NCI-H774 (cell line): ENCODE measurements around the gene SP2.
"Not testable (repeated sequence)": the region's sequence is repeated elsewhere in the genome, so short reads cannot be mapped to it uniquely, and the experiment has no call there.

Experiments used
- DNase-seq: peaks from one replicate; lab custom pipeline; 2025; lab: John Stamatoyannopoulos, UW

Gene SP2

DNA sequence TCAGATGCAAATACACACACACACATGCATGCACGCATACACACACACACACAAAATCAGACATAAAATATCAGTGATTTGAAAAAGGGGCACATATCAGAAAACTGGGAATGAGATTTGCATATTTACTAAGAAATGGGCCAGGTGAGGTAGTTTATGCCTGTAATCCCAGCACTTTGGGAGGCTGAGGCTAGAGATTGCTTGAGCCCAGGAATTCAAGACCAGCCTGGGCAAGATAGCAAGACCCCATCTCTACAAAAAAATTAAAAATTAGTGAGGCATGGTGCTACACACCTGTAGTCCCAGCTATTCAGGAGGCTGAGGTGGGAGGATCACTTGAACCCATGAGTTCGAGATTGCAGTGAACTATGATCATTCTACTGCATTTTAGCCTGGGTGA, 23.0 kb downstream of the SP2 start:
- DNase-seq: no peak

DNA sequence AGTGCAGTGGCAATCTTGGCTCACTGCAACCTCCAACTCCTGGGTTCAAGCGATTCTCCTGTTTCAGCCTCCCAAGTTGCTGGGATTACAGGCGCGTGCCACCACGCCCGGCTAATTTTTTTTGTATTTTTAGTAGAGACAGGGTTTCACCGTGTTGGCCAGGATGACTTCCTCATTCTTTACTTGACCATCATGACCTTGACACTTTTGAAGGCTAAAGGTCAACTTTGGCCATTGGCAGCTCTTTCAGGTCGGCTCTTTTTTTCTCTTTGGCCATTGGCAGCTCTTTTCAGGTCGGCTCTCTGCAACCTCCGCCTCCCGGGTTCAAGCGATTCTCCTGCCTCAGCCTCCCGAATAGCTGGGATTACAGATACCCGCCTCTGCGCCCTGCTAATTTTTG, 23.9 kb downstream of the SP2 start:
- DNase-seq: not testable (repeated sequence)

- no peak for DNase-seq
Observed at GRCh38 chr17:47924785-47925677, 29.0 kb downstream of the SP2 start.

GRCh38 chr17:47925678-47925988, 29.6 kb downstream of the SP2 start:
- no peak for DNase-seq

- DNase-seq: no peak
Observed at GRCh38 chr17:47927821-47928400, 31.9 kb downstream of the SP2 start.

- no peak for DNase-seq
Observed at GRCh38 chr17:47928415-47928814, 32.4 kb downstream of the SP2 start.

GRCh38 chr17:47929218-47930000, 33.4 kb downstream of the SP2 start:
- DNase-seq: no peak

GRCh38 chr17:47931848-47932247, 35.8 kb downstream of the SP2 start:
- no peak for DNase-seq

DNA sequence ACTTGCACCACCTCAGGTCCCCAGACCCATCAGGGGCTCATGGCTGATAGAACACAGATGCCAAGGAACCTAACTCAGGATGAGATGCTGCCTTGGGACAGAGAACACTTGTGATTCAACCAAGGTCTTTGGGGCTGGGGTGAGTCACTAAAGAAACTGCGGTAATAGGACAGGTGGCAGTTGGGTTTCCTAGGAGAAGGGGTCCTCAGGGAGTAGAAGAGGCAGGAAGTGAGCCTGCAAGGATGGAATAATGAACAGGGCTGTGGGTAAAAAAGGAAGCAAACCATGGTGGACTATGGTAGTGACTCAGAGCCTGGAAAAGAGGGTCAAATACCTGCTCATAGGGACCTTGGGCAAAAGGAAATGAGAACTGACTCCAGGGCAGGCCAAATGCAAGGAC, 38.8 kb downstream of the SP2 start:
- DNase-seq: no peak

DNA sequence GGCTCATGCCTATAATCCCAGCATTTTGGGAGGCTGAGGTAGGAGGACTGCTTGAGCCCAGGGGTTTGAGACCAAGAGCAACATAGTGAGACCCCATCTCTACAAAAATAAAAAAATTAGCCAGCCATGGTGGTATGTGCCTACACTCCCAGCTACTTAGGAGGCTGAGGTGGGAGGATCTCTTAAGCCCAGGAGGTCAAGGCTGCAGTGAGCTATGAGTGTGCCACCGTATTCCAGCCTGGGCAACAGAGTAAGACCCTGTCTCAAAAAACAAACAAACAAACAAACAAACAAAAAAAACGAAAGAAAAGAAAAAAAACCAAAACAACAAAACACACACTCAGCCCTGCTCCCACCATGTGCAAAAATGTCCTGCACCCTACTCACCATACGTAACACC, 39.4 kb downstream of the SP2 start:
- DNase-seq: not testable (repeated sequence)

- DNase-seq: no peak
Observed at GRCh38 chr17:47935961-47936360, 39.9 kb downstream of the SP2 start.

DNA sequence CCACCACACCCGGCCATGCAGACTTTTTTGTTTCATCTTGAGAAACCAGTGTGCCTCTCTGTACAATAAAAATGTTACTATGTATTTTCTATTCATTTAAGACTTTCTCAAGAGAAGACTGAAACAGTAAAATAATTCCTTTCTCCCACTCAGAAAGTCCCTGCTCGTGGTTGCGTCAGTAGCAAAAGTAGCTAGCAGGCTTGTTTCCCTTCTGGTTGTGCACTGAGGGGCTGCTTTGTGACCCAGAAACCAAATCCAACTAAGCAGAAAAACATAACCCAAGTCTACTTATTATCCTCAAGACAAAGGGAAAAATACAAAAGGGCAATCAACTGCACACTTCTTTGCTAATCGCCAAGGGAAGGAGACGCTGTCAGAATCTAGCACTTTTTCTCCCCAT, 41.9 kb downstream of the SP2 start:
- no peak for DNase-seq

DNA sequence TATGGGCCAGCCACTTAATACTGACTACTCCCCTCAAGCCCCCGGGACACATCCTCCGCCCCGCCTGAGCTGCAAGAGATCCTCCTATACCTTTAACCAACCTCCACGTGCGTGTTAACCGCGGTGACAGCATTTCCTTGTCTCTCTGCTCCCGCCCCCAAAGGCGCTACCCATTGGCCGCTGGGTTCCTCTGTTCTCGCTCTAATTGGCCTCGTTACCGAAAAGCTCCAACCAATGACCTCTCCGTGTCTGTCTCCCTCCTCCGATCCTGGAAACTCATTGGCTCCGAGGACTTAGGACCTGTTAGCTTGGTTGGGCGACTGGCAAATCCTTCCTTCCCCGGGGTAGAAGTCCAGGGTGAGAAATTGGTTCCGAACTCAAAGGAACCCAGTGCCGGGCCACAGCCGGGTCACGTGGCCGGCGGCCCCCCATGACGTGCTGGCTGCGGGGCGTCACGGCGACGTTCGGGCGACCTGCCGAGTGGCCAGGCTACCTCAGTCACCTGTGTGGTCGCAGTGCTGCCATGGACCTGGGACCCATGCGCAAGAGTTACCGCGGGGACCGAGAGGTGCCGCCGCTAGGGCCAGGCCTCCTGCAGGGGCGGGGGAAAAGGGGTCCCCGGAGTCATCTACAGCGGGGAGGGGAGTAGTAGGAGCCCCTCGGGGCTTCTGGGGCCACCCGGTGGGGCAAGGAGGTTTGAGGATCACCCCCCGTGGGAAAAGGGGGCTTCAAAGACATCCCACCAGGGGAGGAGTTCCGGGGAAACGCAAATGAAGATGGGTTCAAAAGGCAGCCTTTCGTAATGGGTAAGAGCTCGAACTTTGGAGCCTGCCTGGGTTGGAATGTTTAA, 45.4 kb downstream of the SP2 start, which contains the start of gene PNPO:
Gene PNPO (plus strand): TSS at position 326 of the 850 bp plus-strand sequence. CDS start 105 bp downstream, at position 431.
- DNase-seq: peak; percentile 99

- no peak for DNase-seq
Observed at GRCh38 chr17:47942096-47942510, 46.1 kb downstream of the SP2 start.

DNA sequence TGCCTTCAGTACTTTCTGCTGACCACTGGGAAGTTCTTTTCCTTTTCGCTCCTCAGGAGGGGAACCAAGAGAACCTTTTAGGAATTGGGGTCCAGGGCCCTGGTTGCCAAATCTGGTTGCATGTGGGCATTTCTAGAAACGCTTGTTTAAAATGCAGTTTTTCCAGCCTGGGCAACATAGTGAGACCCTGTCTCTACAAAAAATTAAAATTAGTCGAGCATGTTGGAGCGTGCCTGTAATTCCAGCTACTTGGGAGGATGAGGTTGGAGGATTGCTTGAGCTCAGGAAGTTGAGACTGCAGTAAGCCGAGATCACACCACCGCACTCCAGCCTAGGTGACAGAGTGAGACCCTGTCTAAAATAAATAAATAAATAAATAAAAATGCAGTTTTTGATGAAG, 46.5 kb downstream of the SP2 start:
- DNase-seq: no peak

DNA sequence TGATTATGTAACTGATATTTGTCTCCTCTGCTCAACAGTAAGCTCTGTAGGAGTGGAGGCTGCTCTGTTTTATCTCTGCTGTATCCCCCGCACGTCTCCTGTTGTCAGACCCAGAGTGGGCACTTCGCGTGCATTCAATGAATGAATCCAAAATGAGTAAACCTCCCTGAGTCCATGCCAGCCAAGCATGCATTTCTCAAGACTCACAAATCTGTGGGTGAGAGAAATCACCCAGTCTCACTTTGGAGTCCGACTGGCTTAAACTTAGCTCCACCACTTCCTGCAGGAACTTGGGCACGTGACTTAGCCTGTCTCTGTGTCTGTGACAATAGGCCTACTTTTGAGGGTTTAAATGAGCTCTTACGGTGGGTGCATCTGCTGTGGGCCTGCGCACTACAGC, 49.0 kb downstream of the SP2 start:
- no peak for DNase-seq

DNA sequence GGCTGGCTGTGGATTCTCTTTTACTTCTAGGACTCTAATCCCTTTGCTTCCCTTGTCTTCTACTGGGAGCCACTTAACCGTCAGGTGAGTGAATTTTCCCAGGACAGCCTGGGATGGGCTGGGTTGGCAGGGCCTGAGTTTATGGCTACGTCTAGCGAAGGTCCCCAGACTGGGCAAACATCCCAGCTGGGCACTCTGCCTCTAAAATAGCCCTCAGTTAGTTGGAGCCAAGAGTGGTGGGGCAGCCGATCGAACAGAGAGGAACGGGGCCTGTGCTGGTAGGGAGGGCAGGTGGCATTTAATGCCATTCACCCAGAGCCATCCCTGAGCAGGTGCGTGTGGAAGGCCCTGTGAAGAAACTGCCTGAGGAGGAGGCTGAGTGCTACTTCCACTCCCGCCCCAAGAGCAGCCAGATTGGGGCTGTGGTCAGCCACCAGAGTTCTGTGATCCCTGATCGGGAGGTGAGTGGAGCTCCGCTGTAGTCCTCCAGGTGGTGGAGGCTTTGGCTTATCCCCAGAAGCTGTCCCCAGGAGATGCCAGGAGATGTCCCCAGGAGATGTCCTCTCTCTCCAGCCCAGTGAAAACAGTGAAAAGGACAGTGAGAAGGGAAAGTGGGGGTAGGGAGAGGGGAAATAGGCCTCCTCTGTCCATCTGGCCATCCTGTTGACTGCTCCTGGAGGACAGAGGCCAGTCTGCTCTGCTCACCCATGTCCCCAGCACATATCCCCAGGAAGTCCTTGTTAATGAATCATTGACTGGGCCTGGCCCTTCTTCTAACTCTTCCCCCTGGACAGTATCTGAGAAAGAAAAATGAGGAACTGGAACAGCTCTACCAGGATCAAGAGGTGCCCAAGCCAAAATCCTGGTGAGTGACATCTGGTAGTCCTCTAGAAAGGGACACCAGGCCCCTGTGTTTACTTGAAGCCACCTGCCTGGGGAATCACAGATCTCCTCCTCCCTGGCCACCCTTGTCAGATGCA, 49.8 kb downstream of the SP2 start:
- DNase-seq: no peak

GRCh38 chr17:47946516-47946915, 50.5 kb downstream of the SP2 start:
- DNase-seq: no peak

DNA sequence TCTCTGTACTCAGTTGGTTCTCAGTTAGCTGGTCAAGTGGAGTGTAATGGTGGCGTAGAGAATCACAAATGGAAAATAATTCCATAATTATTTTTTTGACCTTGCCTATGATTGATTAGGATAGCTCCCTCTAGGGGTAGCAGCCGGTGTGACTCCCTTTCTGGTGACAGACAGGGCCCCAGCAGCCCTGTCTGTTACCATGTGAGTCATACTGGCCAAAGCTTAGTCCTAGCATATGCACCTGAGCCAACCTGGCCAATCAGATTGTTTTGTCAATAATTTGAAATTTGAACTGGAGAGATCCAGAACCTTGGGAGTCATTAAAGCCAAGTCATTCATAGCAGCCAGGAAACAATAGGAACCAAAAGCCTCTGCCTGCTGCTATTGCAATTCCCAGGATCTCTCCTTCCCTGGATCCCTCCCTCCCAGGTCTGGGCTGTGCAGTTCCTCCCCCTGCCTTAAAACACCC, 50.9 kb downstream of the SP2 start:
- peak; percentile 86 for DNase-seq

DNA sequence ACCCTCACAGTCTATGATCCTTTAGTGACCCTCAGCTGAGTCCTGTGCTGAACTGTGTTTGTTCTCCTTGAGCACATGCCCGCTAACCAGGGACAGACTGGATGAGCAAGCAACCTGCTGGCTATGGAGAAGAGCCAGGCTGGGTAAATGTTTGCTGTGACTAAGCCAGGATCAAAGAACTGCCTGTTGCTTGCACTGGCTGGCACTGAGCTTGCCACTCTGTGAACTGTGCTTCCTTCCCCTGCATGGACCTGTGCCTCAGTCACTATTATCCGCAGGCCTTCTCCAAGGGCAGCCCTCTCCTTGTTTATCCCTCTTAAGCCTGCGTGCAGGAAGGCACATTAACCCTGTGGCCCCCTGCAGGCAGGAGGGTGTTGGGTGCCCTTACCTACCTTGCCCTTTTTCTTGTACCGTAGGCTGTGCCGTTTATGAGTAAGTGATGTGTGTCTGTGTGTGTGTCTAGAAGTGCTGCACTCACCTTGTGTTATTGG, 52.7 kb downstream of the SP2 start:
- no peak for DNase-seq
